HEK293T (cell line): ENCODE measurements around the gene PRPF6.

Source experiments
- CTCF ChIA-PET: fragments of 350-600 bp; formaldehyde crosslinking; extraction: SDS; loops from one replicate; lab custom pipeline; 2021; ENCODE audit warnings: antibody characterized with exemption, inconsistent platforms; lab: Yijun Ruan, JAX
- POLR2A ChIA-PET: fragments of 350-600 bp; formaldehyde crosslinking; extraction: SDS; loops from one replicate; lab custom pipeline; 2020; ENCODE audit warnings: antibody characterized with exemption, inconsistent platforms; lab: Yijun Ruan, JAX
- DNase-seq: peaks from one replicate; pipeline ENCODE4 v3.0.0; 2012; ENCODE audit warnings: mixed read lengths; ENCODE audit errors: extremely low spot score
- ARNT ChIP-seq: fragments of 450-650 bp; IDR thresholded peaks from 2 replicates; pipeline ENCODE4 v1.6.1; 2017; ENCODE audit warnings: mild to moderate bottlenecking
- BHLHE40 ChIP-seq: fragments of 450-650 bp; IDR thresholded peaks from 2 replicates; pipeline ENCODE4 v1.6.1; 2016; ENCODE audit warnings: mild to moderate bottlenecking, moderate library complexity, borderline replicate concordance
- CTBP1 ChIP-seq: fragments of 450-650 bp; IDR thresholded peaks from 2 replicates; pipeline ENCODE4 v1.6.1; 2016; ENCODE audit warnings: borderline replicate concordance
- ELF4 ChIP-seq: fragments of 450-650 bp; IDR thresholded peaks from 2 replicates; pipeline ENCODE4 v1.6.1; 2017; ENCODE audit warnings: antibody characterized with exemption
- FOXA1 ChIP-seq: fragments of 450-650 bp; IDR thresholded peaks from 2 replicates; pipeline ENCODE4 v1.6.1; 2016; ENCODE audit warnings: mild to moderate bottlenecking
- FOXK2 ChIP-seq: fragments of 450-650 bp; IDR thresholded peaks from 2 replicates; pipeline ENCODE4 v1.6.1; 2016; ENCODE audit warnings: mild to moderate bottlenecking
- FOXM1 ChIP-seq: fragments of 450-650 bp; IDR thresholded peaks from 2 replicates; pipeline ENCODE4 v1.6.1; 2017; ENCODE audit warnings: mild to moderate bottlenecking, borderline replicate concordance
- HDGF ChIP-seq: fragments of 450-650 bp; IDR thresholded peaks from 2 replicates; pipeline ENCODE4 v1.6.1; 2017; ENCODE audit warnings: antibody characterized with exemption, borderline replicate concordance
- L3MBTL2 ChIP-seq: fragments of 450-650 bp; conservative IDR thresholded peaks from 2 replicates; pipeline ENCODE4 v1.6.1; 2016; ENCODE audit warnings: mild to moderate bottlenecking
- LEF1 ChIP-seq: fragments of 450-650 bp; IDR thresholded peaks from 2 replicates; pipeline ENCODE4 v1.6.1; 2017; ENCODE audit warnings: mild to moderate bottlenecking, borderline replicate concordance
- NFRKB ChIP-seq: fragments of 450-650 bp; IDR thresholded peaks from 2 replicates; pipeline ENCODE4 v1.6.1; 2016; ENCODE audit warnings: mild to moderate bottlenecking, moderate library complexity
- SP1 ChIP-seq: fragments of 450-650 bp; IDR thresholded peaks from 2 replicates; pipeline ENCODE4 v1.6.1; 2017
- SUZ12 ChIP-seq: fragments of 450-650 bp; IDR thresholded peaks from 2 replicates; pipeline ENCODE4 v1.6.1; 2016; ENCODE audit warnings: mild to moderate bottlenecking
- TARDBP ChIP-seq: fragments of 450-650 bp; IDR thresholded peaks from 2 replicates; pipeline ENCODE4 v1.6.1; 2016
- ZNF384 ChIP-seq: fragments of 450-650 bp; IDR thresholded peaks from 2 replicates; pipeline ENCODE4 v1.6.1; 2016
- TF ChIP-seq, protein P1 (sequence below): fragments of 450-650 bp; IDR thresholded peaks from 2 replicates; pipeline ENCODE4 v1.6.1; 2016

Gene PRPF6

DNA sequence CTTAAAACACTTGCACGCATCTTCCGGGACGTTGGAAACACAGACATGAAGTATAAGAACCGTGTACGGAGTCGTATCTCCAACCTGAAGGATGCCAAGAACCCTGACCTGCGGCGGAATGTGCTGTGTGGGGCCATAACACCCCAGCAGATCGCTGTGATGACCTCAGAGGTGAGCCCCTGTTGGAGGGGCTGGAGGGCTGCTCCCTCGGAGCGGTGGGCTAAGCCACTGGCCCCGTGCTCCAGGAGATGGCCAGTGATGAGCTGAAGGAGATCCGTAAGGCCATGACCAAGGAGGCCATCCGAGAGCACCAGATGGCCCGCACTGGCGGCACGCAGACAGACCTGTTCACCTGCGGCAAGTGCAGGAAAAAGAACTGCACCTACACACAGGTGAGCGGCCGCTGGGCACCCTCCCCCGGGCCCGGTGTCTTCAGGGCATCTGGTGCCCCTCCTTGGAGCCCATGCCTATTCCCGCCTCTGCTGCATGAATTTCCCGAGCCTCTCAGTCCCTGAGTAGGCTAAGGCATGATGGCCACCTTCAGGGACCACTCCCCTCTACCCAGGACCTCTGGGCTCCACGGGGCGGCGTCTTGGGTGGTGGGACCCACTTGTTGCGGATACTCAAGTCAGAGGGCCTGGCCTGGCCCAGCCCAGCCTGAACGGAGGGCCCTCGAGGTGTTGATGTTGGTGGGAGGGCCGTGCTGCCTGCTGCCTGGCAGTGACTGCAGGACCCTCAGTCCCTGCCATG lies 89.5 kb downstream of the PRPF6 start:
- DNase-seq = no peak
- POLR2A ChIA-PET = no interaction called here
- TF ChIP-seq CTBP1 (no peak), FOXM1 (no peak), FOXA1 (no peak), ARNT (no peak), L3MBTL2 (no peak), BHLHE40 (no peak), NFRKB (no peak), SP1 (no peak), LEF1 (no peak), TARDBP (no peak), HDGF (no peak), ZNF384 (no peak)
- TF ChIP-seq, protein P1, sequence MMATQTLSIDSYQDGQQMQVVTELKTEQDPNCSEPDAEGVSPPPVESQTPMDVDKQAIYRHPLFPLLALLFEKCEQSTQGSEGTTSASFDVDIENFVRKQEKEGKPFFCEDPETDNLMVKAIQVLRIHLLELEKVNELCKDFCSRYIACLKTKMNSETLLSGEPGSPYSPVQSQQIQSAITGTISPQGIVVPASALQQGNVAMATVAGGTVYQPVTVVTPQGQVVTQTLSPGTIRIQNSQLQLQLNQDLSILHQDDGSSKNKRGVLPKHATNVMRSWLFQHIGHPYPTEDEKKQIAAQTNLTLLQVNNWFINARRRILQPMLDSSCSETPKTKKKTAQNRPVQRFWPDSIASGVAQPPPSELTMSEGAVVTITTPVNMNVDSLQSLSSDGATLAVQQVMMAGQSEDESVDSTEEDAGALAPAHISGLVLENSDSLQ = no peak
- CTCF ChIA-PET = interaction anchor here (0.6 to 1.8 kb wide), 3 partner anchors 9 to 31 kb away, joined by 3 to 5 read pairs (median 4); partner anchors contain the start of genes LKAAEAR1, OPRL1 and RGS19

DNA sequence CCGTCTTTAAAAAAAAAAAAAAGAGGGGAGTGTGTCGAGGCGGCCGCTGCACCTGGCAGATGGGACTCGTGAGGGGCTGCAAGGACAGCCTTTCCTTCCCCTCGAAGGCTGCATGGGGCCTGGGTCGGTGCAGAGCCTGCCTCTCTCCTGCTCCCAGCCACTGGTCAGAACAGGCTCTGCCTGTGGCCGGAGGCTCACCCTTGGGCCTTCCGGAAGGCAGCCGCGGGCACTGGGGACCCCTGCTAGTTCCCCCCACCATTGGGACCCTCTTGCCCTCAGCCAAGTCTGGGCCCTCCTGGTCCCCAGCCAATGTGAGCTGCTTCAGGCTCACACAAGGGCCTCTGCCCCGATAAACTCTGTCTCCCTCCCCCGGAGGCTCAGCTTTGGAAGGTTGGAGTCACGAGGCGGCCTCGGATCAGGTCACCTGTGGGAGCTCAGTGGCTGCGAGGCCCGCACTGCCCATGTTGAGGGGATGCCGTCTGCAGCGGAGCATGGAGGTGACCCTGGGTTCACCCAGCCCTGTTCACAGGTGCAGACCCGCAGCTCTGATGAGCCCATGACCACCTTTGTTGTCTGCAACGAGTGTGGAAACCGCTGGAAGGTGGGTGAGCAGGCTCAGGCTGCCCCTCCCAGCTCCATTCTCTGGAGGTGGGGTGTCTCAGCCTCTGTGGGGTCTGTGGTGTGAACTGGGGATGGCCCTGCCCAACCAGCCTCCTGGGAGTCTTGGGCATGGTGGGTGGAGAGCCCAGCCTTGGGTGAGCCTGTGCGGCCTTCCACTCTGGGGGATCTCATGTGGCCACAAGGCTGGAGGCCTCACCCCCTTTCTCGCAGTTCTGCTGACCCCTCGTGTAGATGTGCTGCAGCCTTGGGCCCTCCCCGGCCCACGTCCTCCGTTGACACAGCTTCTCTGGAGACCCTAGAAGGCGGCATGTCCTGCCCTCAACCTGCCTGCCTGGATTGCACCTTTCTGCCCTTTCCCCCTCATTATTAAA lies 90.7 kb downstream of the PRPF6 start:
- POLR2A ChIA-PET = interaction anchor here (1.9 kb wide), 1 partner anchor 9 kb away, joined by 10 read pairs; the partner anchor contains the start of gene TCEA2
- DNase-seq = no peak
- CTCF ChIA-PET = interaction anchor here (0.6 kb wide), 1 partner anchor 118 kb away, joined by 3 read pairs; no protein-coding TSS in a partner anchor
- TF ChIP-seq HDGF = no peak
- TF ChIP-seq ZNF384 = no peak
- no peak for TF ChIP-seq FOXM1
- TF ChIP-seq NFRKB = no peak
- TF ChIP-seq TARDBP = no peak
- no peak for TF ChIP-seq FOXA1
- TF ChIP-seq LEF1 = no peak
- TF ChIP-seq SUZ12 = no peak
- TF ChIP-seq BHLHE40 = no peak

DNA sequence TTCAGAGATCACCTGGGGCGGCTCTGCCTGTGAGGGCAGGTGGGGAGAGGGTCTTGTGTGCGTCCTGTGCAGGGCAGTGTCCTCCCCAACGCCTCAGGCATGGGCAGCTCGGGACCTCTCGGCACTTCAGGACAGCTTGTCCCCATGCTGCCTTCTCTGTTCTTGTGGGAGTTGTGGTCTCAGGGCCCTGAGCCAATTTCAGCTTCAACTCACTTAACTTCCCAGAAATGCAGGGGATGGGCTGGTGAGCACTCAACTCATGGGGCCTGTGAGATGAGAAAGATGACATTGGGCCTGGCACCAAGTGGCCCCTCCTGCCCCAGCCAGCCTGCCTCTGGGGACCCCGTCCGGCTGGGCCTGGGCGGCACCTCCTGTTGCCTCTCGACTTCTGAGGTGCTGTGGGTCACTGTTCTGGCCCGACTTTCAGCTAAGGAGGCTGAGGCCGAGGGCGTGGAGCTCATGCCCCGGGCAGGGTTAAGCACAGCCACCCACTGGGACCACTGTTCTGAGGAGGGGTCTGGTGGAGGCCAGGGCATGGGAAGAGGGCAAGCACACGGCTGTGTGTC lies 91.6 kb downstream of the PRPF6 start:
- POLR2A ChIA-PET = interaction anchor here (1.9 kb wide), 1 partner anchor 10 kb away, joined by 10 read pairs; the partner anchor contains the start of gene TCEA2
- no peak for TF ChIP-seq L3MBTL2
- no peak for TF ChIP-seq SP1
- TF ChIP-seq ZNF384 = no peak
- TF ChIP-seq FOXA1 = no peak
- no peak for TF ChIP-seq FOXM1
- TF ChIP-seq, protein P1 = no peak
- TF ChIP-seq SUZ12 = no peak
- TF ChIP-seq FOXK2 = no peak
- TF ChIP-seq ARNT = no peak
- TF ChIP-seq LEF1 = no peak
- no peak for TF ChIP-seq CTBP1
- TF ChIP-seq BHLHE40 = no peak
- TF ChIP-seq NFRKB = no peak
- TF ChIP-seq ELF4 = no peak
- TF ChIP-seq HDGF = no peak
- TF ChIP-seq TARDBP = no peak
- DNase-seq = no peak
- CTCF ChIA-PET = interaction anchor here (0.6 kb wide), 1 partner anchor 117 kb away, joined by 3 read pairs; no protein-coding TSS in a partner anchor

DNA sequence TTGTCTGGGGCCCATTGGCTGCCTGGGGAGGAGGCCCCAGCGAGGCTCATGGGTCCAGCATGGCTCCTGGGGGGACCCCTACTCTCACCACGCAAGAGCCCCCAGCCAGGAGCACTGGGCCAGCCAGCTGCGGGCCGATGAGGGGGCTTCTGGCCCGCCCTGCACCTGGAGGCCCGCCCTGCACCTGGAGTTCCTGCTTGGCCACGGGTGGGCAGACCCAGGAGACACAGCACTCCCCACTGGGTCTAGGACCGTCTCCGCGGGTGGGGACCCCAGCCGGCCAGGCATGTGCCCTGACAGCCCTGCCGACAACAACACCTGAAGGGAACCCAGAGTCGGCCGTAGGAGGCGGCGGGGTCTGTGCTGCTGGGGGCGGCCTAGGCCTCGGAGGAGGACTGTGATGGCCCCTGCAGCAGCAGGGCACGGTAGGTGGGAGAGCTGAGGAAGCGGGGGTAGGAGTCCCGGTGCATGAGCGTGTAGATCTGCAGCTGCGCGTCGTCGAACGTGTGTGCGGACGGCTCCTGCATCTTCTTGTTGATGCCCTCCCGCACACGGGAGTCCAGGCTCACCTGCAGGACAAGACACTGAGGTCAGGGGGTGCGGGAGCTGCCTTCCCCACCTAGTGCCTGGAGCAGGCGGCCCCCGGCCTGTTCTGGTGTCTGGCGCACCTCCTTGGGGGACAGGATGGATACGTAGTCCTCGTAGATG lies 92.7 kb downstream of the PRPF6 start:
- CTCF ChIA-PET = no interaction called here
- TF ChIP-seq SP1 = no peak
- no peak for TF ChIP-seq BHLHE40
- no peak for TF ChIP-seq HDGF
- TF ChIP-seq ARNT = no peak
- no peak for TF ChIP-seq L3MBTL2
- TF ChIP-seq TARDBP = no peak
- TF ChIP-seq CTBP1 = no peak
- TF ChIP-seq FOXA1 = no peak
- no peak for TF ChIP-seq FOXK2
- TF ChIP-seq ELF4 = no peak
- TF ChIP-seq, protein P1 = no peak
- no peak for TF ChIP-seq NFRKB
- no peak for TF ChIP-seq FOXM1
- TF ChIP-seq ZNF384 = no peak
- TF ChIP-seq SUZ12 = no peak
- TF ChIP-seq LEF1 = no peak
- DNase-seq = no peak
- POLR2A ChIA-PET = no interaction called here
